Panc1 (cell line): Measurements from ENCODE around the gene MEMO1.

Source experiments
- POLR2AphosphoS5 ChIP-seq: IDR thresholded peaks from 2 replicates; pipeline ENCODE4 v1.6.1; 2012; ENCODE audit warnings: mild to moderate bottlenecking, low read depth, low read length, moderate library complexity
- SIN3A ChIP-seq: IDR thresholded peaks from 2 replicates; pipeline ENCODE4 v1.6.1; 2012; ENCODE audit warnings: low read depth, mild to moderate bottlenecking, low read length, moderate library complexity, borderline replicate concordance; ENCODE audit not compliant: insufficient read depth
- TCF7L2 ChIP-seq: IDR thresholded peaks from 2 replicates; pipeline ENCODE4 v1.6.1; 2011; ENCODE audit warnings: mild to moderate bottlenecking, low read depth, low read length, inconsistent platforms
- TF ChIP-seq, protein P1 (sequence below): fragments of 450-650 bp; IDR thresholded peaks from 2 replicates; pipeline ENCODE4 v1.5.1; 2017; ENCODE audit warnings: mild to moderate bottlenecking
- TF ChIP-seq, protein P2 (sequence below), 2 experiments: IDR thresholded peaks; 2 replicates each; pipeline ENCODE4 v1.6.1; 2011 to 2012; ENCODE audit warnings: low read depth in 2 of 2, control low read depth in 1 of 2, low read length in 1 of 2, mild to moderate bottlenecking in 1 of 2, moderate library complexity in 1 of 2; ENCODE audit not compliant: insufficient read depth in 1 of 2

DNA sequence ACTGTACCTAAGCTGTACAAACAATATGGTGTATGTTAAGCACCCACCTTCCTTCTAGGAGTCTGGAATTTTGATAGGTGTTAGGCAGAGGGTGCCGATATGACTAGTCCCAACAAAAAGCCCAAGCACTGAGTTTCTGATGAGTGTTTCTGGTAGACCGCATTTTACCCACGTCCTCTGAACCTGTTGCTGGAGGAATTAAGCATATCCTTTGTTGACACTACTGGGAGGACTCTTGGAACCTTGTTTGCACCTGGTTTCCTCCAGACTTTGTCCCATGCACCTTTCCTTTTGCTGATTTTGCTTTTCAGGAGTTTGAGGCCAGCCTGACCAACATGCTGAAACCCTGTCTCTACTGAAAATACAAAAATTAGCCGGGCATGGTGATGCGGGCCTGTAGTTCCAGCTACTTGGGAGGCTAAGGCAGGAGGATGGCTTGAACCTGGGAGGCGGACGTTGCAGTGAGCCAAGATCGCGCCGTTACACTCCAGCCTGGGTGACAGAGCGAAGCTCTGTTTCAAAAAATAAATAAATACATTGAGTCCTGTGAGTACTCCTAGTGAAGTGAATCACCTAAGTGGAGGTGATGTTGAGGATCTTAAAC is 41.1 kb upstream of the MEMO1 start:
- TF ChIP-seq, protein P1, sequence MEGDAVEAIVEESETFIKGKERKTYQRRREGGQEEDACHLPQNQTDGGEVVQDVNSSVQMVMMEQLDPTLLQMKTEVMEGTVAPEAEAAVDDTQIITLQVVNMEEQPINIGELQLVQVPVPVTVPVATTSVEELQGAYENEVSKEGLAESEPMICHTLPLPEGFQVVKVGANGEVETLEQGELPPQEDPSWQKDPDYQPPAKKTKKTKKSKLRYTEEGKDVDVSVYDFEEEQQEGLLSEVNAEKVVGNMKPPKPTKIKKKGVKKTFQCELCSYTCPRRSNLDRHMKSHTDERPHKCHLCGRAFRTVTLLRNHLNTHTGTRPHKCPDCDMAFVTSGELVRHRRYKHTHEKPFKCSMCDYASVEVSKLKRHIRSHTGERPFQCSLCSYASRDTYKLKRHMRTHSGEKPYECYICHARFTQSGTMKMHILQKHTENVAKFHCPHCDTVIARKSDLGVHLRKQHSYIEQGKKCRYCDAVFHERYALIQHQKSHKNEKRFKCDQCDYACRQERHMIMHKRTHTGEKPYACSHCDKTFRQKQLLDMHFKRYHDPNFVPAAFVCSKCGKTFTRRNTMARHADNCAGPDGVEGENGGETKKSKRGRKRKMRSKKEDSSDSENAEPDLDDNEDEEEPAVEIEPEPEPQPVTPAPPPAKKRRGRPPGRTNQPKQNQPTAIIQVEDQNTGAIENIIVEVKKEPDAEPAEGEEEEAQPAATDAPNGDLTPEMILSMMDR: no peak
- no peak for TF ChIP-seq POLR2AphosphoS5
- TF ChIP-seq, protein P2, sequence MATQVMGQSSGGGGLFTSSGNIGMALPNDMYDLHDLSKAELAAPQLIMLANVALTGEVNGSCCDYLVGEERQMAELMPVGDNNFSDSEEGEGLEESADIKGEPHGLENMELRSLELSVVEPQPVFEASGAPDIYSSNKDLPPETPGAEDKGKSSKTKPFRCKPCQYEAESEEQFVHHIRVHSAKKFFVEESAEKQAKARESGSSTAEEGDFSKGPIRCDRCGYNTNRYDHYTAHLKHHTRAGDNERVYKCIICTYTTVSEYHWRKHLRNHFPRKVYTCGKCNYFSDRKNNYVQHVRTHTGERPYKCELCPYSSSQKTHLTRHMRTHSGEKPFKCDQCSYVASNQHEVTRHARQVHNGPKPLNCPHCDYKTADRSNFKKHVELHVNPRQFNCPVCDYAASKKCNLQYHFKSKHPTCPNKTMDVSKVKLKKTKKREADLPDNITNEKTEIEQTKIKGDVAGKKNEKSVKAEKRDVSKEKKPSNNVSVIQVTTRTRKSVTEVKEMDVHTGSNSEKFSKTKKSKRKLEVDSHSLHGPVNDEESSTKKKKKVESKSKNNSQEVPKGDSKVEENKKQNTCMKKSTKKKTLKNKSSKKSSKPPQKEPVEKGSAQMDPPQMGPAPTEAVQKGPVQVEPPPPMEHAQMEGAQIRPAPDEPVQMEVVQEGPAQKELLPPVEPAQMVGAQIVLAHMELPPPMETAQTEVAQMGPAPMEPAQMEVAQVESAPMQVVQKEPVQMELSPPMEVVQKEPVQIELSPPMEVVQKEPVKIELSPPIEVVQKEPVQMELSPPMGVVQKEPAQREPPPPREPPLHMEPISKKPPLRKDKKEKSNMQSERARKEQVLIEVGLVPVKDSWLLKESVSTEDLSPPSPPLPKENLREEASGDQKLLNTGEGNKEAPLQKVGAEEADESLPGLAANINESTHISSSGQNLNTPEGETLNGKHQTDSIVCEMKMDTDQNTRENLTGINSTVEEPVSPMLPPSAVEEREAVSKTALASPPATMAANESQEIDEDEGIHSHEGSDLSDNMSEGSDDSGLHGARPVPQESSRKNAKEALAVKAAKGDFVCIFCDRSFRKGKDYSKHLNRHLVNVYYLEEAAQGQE (IDR thresholded peaks at IDR 0.05; ENCODE audit: insufficient read depth in 1 of 2, low read depth in 2 of 2, low read length in 1 of 2): no peak
- TF ChIP-seq SIN3A: no peak
- no peak for TF ChIP-seq TCF7L2
